Embryonic facial prominence (tissue), 1 donor: ENCODE measurements around the gene GPC2.

Experiments
- DNase-seq: peaks from one replicate; pipeline ENCODE4 v3.0.0-alpha.2; 2016; ENCODE audit errors: extremely low spot score

GPC2 gene

GRCh38 chr7:100170101-100170897, 6.9 kb downstream of the GPC2 start:
- DNase-seq, result no peak

GRCh38 chr7:100169147-100169850, 7.9 kb downstream of the GPC2 start:
- DNase-seq, result no peak

GRCh38 chr7:100167912-100168323, 9.3 kb downstream of the GPC2 start:
- DNase-seq, result no peak

GRCh38 chr7:100166970-100167911, 9.9 kb downstream of the GPC2 start:
- DNase-seq, result no peak

GRCh38 chr7:100166317-100166940, 10.8 kb downstream of the GPC2 start:
- no peak for DNase-seq

GRCh38 chr7:100163871-100164270, 13.3 kb downstream of the GPC2 start:
- DNase-seq, result no peak

- DNase-seq, result no peak
Measured at GRCh38 chr7:100163006-100163531, 14.1 kb downstream of the GPC2 start.

GRCh38 chr7:100160067-100160466, 17.1 kb downstream of the GPC2 start:
- no peak for DNase-seq

GRCh38 chr7:100159099-100159623, 18.0 kb downstream of the GPC2 start:
- DNase-seq, result no peak

GRCh38 chr7:100158229-100159098, 18.7 kb downstream of the GPC2 start, which contains the start of gene TRAPPC14:
Gene TRAPPC14, minus strand, starts transcription at chr7:100158723. Its CDS starts 224 bp downstream, at chr7:100158499.
- DNase-seq, result peak; percentile 75

GRCh38 chr7:100157334-100158228, 19.6 kb downstream of the GPC2 start:
- no peak for DNase-seq

GRCh38 chr7:100157069-100157333, 20.2 kb downstream of the GPC2 start:
- DNase-seq, result no peak

GRCh38 chr7:100156331-100157068, 20.7 kb downstream of the GPC2 start:
- no peak for DNase-seq

- DNase-seq, result no peak
Measured at GRCh38 chr7:100155553-100156317, 21.4 kb downstream of the GPC2 start.

GRCh38 chr7:100154651-100155491, 22.3 kb downstream of the GPC2 start:
- DNase-seq, result no peak

GRCh38 chr7:100153708-100154535, 23.3 kb downstream of the GPC2 start:
- no peak for DNase-seq
